Activated CD4-positive, alpha-beta memory T cell treated with anti-CD3 and anti-CD28 coated beads for 36 hours (primary cell): ENCODE data around the gene ACSM4. TPM values are rescaled to one million over a fixed set of nuclear protein-coding genes. Genes with fewer than 3 reads are reported as not detected.
"Not testable (repeated sequence)": the region's sequence is repeated elsewhere in the genome, so short reads cannot be mapped to it uniquely, and the experiment has no call there.

Experiments
- CTCF ChIA-PET: fragments of 350-600 bp; sonication (Branson Sonifier 250); formaldehyde crosslinking; loops from one replicate; lab custom pipeline; 2021; ENCODE audit warnings: antibody characterized with exemption, inconsistent platforms; lab: Charles Lee
- POLR2A ChIA-PET: fragments of 350-600 bp; sonication (Branson Sonifier 250); formaldehyde crosslinking; loops from one replicate; lab custom pipeline; 2021; ENCODE audit warnings: antibody characterized with exemption; lab: Charles Lee
- DNase-seq: peaks from one replicate; pipeline ENCODE4 v3.0.0-alpha.2; 2020
- H3K27ac Mint-ChIP-seq: one replicate; pipeline ENCODE4 v1.8.0; 2021; ENCODE audit warnings: mixed read lengths
- H3K27me3 Mint-ChIP-seq: one replicate; pipeline ENCODE4 v1.8.0; 2021; ENCODE audit warnings: mixed read lengths
- H3K36me3 Mint-ChIP-seq: one replicate; pipeline ENCODE4 v1.8.0; 2021; ENCODE audit warnings: mixed read lengths
- H3K4me1 Mint-ChIP-seq: one replicate; pipeline ENCODE4 v1.8.0; 2021; ENCODE audit warnings: low read depth, mixed read lengths
- H3K4me3 Mint-ChIP-seq: one replicate; pipeline ENCODE4 v1.8.0; 2021; ENCODE audit warnings: mild to moderate bottlenecking, mixed read lengths
- H3K9me3 Mint-ChIP-seq: one replicate; pipeline ENCODE4 v1.8.0; 2021; ENCODE audit warnings: mixed read lengths
- intact Hi-C: fragments of 100-400 bp; cut with micrococcal nuclease; formaldehyde crosslinking; loops from one replicate; pipeline ENCODE4 v1.15.1; 2023
- total RNA-seq, 2 experiments: library from RNA; stranded (reverse); gene quantifications; one replicate each; pipeline ENCODE4 v1.2.3, GENCODE V29; 2021

Gene ACSM4, protein sequence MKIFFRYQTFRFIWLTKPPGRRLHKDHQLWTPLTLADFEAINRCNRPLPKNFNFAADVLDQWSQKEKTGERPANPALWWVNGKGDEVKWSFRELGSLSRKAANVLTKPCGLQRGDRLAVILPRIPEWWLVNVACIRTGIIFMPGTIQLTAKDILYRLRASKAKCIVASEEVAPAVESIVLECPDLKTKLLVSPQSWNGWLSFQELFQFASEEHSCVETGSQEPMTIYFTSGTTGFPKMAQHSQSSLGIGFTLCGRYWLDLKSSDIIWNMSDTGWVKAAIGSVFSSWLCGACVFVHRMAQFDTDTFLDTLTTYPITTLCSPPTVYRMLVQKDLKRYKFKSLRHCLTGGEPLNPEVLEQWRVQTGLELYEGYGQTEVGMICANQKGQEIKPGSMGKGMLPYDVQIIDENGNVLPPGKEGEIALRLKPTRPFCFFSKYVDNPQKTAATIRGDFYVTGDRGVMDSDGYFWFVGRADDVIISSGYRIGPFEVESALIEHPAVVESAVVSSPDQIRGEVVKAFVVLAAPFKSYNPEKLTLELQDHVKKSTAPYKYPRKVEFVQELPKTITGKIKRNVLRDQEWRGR
- not detected for total RNA-seq

DNA sequence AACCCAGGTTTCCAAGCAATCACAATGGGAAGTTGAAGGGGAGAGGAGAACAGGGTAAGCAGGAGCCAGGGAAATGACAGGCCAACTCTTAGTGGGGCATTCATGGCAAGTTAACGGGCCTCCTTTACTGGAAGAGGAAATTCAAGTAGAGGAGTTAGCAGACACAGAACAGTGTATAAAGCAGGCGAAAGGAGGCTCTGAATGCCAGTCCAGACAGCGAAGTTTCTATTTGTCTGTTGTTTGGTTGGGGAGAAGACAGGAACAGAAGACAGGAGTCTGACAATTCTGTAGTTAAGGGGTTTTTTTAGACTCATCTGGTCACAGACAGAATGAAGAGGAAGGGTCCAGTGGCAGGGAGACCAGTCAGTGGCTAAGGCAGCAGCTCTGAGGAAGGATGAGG lies at the start of gene ACSM4:
Gene ACSM4 (plus strand): TSS at position 301 of the 400 bp plus-strand sequence. CDS start 260 bp downstream, outside the sequence.
- no peaks in the 10 kb centered on the region for H3K4me1 Mint-ChIP-seq
- DNase-seq: no peak
- H3K27me3 Mint-ChIP-seq: peaks cover 6% of the 10 kb centered on the region
- CTCF ChIA-PET: interaction anchor here (0.6 kb wide), 1 partner anchor 30 kb away, joined by 4 read pairs; no protein-coding TSS in a partner anchor
- intact Hi-C loops: no loop called here
- H3K9me3 Mint-ChIP-seq: no peaks in the 10 kb centered on the region
- POLR2A ChIA-PET: no interaction called here
- H3K36me3 Mint-ChIP-seq: no peaks in the 10 kb centered on the region
- H3K27ac Mint-ChIP-seq: no peak within 1 kb of the TSS
- no peak within 1 kb of the TSS for H3K4me3 Mint-ChIP-seq

DNA sequence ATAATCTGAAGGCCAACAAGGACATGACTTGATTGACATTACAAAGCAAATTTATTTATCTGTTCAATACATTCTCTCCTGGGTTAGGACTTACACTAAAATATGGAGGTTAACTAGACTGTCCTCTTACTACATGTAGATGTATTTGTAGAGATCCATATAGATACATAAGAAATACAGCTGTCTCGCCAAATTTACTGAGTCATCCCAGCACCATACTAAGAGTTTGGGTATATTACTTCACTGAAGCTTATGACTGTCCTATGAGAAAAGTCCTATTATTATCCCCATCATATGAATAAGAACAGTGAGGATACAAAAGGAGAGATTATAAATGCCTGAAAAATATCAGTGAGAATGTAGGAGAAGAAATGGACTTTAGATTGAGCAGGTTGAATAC lies 44.8 kb upstream of the ACSM4 start:
- no peak overlapping the region for H3K27ac Mint-ChIP-seq
- CTCF ChIA-PET: no interaction called here
- no peaks in the 10 kb centered on the region for H3K4me1 Mint-ChIP-seq
- H3K36me3 Mint-ChIP-seq: no peaks in the 10 kb centered on the region
- POLR2A ChIA-PET: no interaction called here
- intact Hi-C loops: no loop called here
- H3K9me3 Mint-ChIP-seq: no peaks in the 10 kb centered on the region
- no peak for DNase-seq
- peaks cover 2% of the 10 kb centered on the region for H3K27me3 Mint-ChIP-seq
- no peak overlapping the region for H3K4me3 Mint-ChIP-seq

DNA sequence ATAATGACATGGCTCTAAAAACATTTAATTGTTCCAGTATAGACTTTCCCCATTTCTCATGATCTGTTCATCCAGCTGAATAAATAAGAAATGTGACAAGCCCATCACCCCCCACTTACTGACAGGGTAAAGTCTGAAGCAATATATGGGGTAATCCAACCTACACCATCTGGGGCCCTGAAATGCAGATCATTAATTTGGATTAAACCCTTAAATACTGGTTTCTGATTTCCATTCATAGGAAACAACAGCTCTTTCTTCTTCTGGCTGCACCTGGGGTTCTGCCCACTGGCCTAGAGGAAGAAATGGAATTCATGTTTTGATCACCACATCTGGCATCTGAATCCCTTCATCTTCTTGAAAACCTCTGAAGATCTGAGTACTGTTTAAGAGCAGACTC lies 39.3 kb upstream of the ACSM4 start:
- intact Hi-C loops: no loop called here
- ChIA-PET CTCF (no interaction called here), POLR2A (no interaction called here)
- Mint-ChIP-seq H3K27me3 (peaks cover 2% of the 10 kb centered on the region), H3K36me3 (no peaks in the 10 kb centered on the region), H3K4me3 (no peak overlapping the region), H3K27ac (no peak overlapping the region), H3K4me1 (no peaks in the 10 kb centered on the region), H3K9me3 (no peaks in the 10 kb centered on the region)
- DNase-seq: no peak

DNA sequence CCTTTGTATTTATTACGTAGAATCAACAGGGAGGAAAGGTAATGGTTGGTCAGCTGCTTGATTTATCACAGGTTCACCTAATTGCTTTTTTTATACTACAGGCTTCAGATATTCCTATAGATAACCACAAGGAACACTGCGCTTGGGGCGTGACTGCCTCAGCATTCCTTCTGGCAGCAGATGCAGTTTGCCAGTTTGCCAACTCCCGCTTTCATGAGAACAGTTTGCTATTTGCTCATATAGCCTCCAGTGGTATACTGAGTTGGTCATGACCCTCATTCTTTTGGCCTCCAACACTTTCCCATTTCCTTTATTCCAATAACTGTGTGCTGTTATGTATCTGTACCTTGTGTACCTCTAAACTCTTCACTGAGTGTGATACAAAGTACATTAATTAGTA lies 38.6 kb upstream of the ACSM4 start:
- intact Hi-C loops: no loop called here
- no peaks in the 10 kb centered on the region for H3K36me3 Mint-ChIP-seq
- no peak overlapping the region for H3K4me3 Mint-ChIP-seq
- no peak for DNase-seq
- CTCF ChIA-PET: no interaction called here
- H3K9me3 Mint-ChIP-seq: no peaks in the 10 kb centered on the region
- no peak overlapping the region for H3K27ac Mint-ChIP-seq
- no peaks in the 10 kb centered on the region for H3K4me1 Mint-ChIP-seq
- H3K27me3 Mint-ChIP-seq: peaks cover 2% of the 10 kb centered on the region
- POLR2A ChIA-PET: interaction anchor here (0.5 kb wide), 1 partner anchor 167 kb away, joined by 4 read pairs; no protein-coding TSS in a partner anchor

DNA sequence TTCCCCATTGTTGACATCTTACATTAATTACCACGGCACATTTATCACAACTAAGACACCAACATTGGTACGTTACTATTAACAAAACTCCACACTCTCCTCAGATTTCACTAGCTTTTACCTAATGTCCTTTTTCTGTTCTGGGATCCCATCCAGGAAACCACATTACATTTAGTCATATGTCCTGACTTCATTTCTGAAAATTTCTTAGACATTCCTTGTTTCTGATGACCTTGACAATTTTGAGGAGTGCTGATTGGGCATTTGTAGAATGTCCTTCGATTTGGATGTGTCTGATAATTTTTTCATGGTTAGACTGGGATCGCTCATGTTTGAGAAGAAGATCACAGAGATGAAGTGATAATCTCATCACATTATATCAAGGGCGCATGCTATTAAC lies 34.6 kb upstream of the ACSM4 start:
- CTCF ChIA-PET: no interaction called here
- Mint-ChIP-seq H3K36me3 (no peaks in the 10 kb centered on the region), H3K9me3 (no peaks in the 10 kb centered on the region), H3K27me3 (peaks cover 3% of the 10 kb centered on the region), H3K4me1 (no peaks in the 10 kb centered on the region), H3K4me3 (no peak overlapping the region), H3K27ac (no peak overlapping the region)
- intact Hi-C loops: no loop called here
- POLR2A ChIA-PET: no interaction called here
- no peak for DNase-seq

DNA sequence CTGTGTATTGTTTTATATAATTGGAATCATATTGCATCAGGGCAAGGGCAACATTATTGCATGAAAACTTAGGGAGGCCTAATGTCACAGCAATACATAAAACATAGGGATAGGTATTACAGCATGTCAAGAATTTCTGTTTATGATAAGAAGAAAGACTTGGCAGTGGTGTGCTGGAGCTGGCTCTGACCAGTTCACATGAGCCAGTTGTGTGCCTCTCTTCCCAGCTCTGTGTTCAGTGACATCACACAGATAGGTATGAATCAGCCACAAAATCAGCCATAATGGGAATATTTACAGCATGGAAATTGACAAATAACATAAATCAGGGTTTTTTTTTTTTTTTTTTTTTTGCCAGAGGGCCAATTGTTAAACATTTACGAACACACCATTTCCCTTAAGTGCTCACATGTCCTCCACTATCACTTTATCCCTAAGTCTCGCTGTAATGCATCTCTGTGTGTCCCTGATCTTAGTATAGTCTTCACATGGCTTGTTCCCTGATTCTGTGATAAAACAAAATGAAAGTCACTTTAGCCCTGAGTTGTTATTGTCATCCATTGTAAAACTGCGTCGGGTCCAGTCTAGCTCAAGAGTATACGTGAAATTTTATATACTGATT lies 31.9 kb upstream of the ACSM4 start:
- H3K27ac Mint-ChIP-seq: no peak overlapping the region
- ChIA-PET POLR2A (no interaction called here), CTCF (interaction anchor here (0.6 kb wide), 1 partner anchor 16 kb away, joined by 6 read pairs; no protein-coding TSS in a partner anchor)
- intact Hi-C loops: no loop called here
- no peaks in the 10 kb centered on the region for H3K9me3 Mint-ChIP-seq
- no peak overlapping the region for H3K4me3 Mint-ChIP-seq
- DNase-seq: no peak
- no peaks in the 10 kb centered on the region for H3K36me3 Mint-ChIP-seq
- no peaks in the 10 kb centered on the region for H3K4me1 Mint-ChIP-seq
- H3K27me3 Mint-ChIP-seq: peaks cover 3% of the 10 kb centered on the region

DNA sequence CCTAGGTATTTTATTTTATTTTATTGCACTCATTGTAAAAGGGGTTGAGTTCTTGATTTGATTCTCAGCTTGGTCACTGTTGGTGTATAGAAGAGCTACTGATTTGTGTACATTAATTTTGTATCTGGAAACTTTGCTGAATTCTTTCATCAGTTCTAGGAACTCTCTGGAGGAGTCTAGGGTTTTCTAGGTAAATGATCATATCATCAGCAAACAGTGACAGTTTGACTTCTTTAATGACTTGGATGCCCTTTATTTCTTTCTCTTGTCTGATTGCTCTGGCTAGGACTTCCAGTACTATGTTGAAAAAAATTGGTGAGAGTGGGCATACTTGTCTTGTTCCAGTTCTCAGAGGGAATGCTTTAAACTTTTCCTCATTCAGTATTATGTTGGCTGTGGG lies 28.4 kb upstream of the ACSM4 start:
- H3K4me3 Mint-ChIP-seq: not testable (repeated sequence)

DNA sequence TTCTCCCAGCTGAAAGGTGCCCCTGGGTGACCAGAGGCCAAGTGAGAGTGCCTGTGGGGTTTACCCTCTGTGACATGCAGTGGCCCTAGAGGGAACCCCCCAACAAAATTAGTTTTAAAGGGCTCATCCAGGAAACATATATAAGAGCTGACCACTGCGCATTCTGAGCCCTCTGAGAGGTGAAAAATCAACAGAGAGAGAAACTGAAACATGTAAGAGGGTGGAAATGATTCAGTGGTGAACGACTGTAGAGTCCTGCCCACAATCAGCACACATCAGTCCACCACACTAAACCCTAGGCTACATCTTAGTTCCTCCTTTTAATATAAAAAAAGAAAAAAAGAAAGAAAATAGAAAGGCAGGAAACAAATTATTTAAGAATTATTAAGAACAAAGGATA lies 21.0 kb upstream of the ACSM4 start:
- DNase-seq: no peak
- H3K4me3 Mint-ChIP-seq: no peak overlapping the region
- peaks cover 14% of the 10 kb centered on the region for H3K27me3 Mint-ChIP-seq
- ChIA-PET POLR2A (no interaction called here), CTCF (no interaction called here)
- H3K9me3 Mint-ChIP-seq: peaks cover 17% of the 10 kb centered on the region
- no peaks in the 10 kb centered on the region for H3K4me1 Mint-ChIP-seq
- no peak overlapping the region for H3K27ac Mint-ChIP-seq
- intact Hi-C loops: no loop called here
- H3K36me3 Mint-ChIP-seq: no peaks in the 10 kb centered on the region

More for the DNA sequence above, 28.4 kb upstream of the ACSM4 start:
- H3K9me3 Mint-ChIP-seq, DNase-seq, CTCF ChIA-PET, H3K27me3 Mint-ChIP-seq, intact Hi-C loops, H3K36me3 Mint-ChIP-seq, POLR2A ChIA-PET, H3K27ac Mint-ChIP-seq, H3K4me1 Mint-ChIP-seq: not testable (repeated sequence)

DNA sequence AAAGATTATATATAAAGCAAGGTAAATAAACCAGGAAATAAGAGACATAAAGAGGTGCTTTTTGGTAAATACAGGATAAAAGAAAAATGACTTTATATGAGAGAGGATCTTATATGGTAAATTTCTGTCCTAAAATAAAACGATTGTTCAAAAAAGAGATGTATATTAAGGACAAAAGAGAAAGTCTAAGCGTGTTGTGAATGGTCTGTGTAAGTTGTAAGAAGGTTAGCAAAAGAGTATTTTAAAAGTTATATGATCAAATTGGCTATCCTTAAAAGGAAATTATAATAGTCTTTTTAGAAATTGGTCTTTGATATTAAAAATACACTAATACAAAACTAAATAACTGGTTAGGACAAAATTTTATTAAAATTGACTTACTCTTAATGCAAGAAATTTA lies 14.1 kb upstream of the ACSM4 start:
- H3K27me3 Mint-ChIP-seq: peaks cover 9% of the 10 kb centered on the region
- CTCF ChIA-PET: no interaction called here
- no peak for DNase-seq
- POLR2A ChIA-PET: no interaction called here
- intact Hi-C loops: no loop called here
- no peak overlapping the region for H3K4me3 Mint-ChIP-seq
- peaks cover 28% of the 10 kb centered on the region for H3K9me3 Mint-ChIP-seq
- H3K36me3 Mint-ChIP-seq: peaks cover 2% of the 10 kb centered on the region
- no peaks in the 10 kb centered on the region for H3K4me1 Mint-ChIP-seq
- H3K27ac Mint-ChIP-seq: no peak overlapping the region

DNA sequence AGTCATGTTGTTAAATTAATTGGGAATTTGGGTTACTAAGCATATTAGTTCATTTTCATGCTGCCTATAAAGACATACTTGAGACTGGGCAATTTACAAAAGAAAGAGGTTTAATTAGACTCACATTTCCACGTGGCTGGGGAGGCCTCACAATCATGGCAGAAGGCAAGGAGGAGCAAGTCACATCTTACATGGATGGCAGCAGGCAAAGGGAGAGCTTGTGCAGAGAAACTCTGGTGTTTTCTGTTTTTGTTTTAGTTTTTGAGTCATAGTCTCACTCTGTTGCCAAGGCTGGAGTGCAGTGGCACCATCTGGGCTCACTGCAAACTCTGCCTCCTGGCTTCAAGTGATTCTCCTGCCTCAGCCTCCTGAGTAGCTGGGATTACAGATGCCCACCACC lies 13.3 kb upstream of the ACSM4 start:
- DNase-seq, POLR2A ChIA-PET, H3K36me3 Mint-ChIP-seq, H3K4me1 Mint-ChIP-seq, intact Hi-C loops, H3K4me3 Mint-ChIP-seq, CTCF ChIA-PET, H3K27me3 Mint-ChIP-seq, H3K27ac Mint-ChIP-seq: not testable (repeated sequence)
- peaks cover 26% of the 10 kb centered on the region for H3K9me3 Mint-ChIP-seq

DNA sequence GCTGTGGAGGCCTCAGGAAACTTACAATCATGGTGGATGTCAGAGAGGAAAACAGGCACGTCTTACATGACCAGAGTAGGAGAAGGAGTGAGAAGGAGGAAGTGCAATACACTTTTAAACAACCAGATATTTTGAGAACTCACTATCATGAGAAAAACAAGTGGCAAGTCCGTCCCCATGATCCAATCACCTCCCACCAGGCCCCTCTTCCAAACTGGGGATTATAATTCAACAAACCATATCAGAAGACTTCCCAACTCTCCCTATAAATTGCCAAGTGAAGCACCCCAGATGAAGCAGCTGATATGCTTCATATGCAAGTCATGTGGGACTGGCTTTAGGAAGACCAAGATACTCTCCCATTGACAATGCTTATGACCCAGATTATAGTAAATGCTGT lies 11.6 kb upstream of the ACSM4 start:
- DNase-seq: no peak
- ChIA-PET CTCF (no interaction called here), POLR2A (no interaction called here)
- intact Hi-C loops: no loop called here
- Mint-ChIP-seq H3K27ac (no peak overlapping the region), H3K4me3 (no peak overlapping the region), H3K36me3 (peaks cover 2% of the 10 kb centered on the region), H3K9me3 (peaks cover 13% of the 10 kb centered on the region), H3K27me3 (peaks cover 3% of the 10 kb centered on the region), H3K4me1 (no peaks in the 10 kb centered on the region)

DNA sequence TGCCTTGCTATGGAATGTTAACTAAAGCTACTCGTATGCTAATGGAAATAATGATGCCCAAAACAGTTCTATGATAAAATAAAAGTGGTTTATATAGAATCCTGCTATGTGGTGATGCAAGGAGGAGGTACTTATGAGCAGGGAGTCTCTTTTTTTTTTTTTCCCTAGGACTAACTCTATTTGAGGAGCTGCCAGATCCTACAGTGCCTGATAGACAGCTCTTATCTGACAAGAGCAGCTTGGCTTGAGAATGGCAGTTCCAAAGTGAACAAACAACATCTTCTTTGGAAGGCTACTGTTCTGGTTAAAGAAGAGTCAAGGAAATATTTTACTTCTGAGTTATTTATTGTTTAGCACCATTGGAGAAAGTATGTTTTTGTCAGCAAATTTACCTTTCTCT lies 10.2 kb upstream of the ACSM4 start:
- DNase-seq: no peak
- intact Hi-C loops: no loop called here
- Mint-ChIP-seq H3K36me3 (peaks cover 2% of the 10 kb centered on the region), H3K4me3 (no peak overlapping the region), H3K27me3 (peaks cover 3% of the 10 kb centered on the region), H3K9me3 (peaks cover 9% of the 10 kb centered on the region), H3K27ac (no peak overlapping the region), H3K4me1 (no peaks in the 10 kb centered on the region)
- CTCF ChIA-PET: interaction anchor here (0.5 kb wide), 1 partner anchor 12 kb away, joined by 4 read pairs; no protein-coding TSS in a partner anchor
- POLR2A ChIA-PET: no interaction called here
